Measurements from ENCODE around the gene ELFN2. TPM values are rescaled to one million over a fixed set of nuclear protein-coding genes. Genes with fewer than 3 reads are reported as not detected.
A peak's percentile ranks its signal among the peaks of the same experiment; 100 is the strongest.

Gene ELFN2
- total RNA-seq, 2 experiments from 2014 or later = 0.19 to 0.25 TPM

DNA sequence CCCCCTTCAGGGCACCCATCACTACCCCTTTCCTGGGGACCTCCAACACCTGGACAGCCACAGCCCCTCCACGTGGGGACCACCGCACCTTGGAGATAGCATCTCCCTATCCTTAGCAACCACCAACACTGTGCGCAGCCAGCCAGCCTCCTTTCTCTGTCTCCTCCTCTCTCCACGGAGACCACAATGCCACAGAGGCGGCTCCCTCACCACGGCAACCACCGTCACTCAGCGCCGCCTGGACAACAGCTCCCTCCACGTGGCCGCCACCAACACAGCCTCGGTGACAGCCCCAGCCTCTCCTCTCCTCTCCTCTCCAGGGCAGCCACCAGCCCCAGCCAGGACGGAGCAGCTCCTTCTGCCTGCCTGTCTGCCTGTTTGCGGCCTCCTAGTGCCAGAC, 10.5 kb downstream of the ELFN2 start:
- intact Hi-C loops (cut with DNase I, micrococcal nuclease) = no loop called here
- Mint-ChIP-seq H3K4me3 (no peak overlapping the region), H3K27me3 (peaks cover 47% of the 10 kb centered on the region), H3K36me3 (ENCODE audit: low read depth) (no peaks in the 10 kb centered on the region), H3K4me1 (peaks cover 26% of the 10 kb centered on the region), H3K9me3 (ENCODE audit: low read depth) (no peaks in the 10 kb centered on the region), H3K27ac (no peak overlapping the region)
- DNase-seq (peak; percentile 50), ATAC-seq (peak; percentile 59)
- POLR2A ChIA-PET = no interaction called here
- CTCF ChIA-PET = interaction anchor here (0.7 kb wide), 1 partner anchor 22 kb away, joined by 3 read pairs; no protein-coding TSS in a partner anchor

GRCh38 chr22:37416389-37416788, 10.9 kb downstream of the ELFN2 start:
- ChIA-PET CTCF (no interaction called here), POLR2A (no interaction called here)
- Mint-ChIP-seq H3K27me3 (peaks cover 44% of the 10 kb centered on the region), H3K4me3 (no peak overlapping the region), H3K27ac (no peak overlapping the region), H3K4me1 (peaks cover 26% of the 10 kb centered on the region), H3K9me3 (ENCODE audit: low read depth) (no peaks in the 10 kb centered on the region), H3K36me3 (ENCODE audit: low read depth) (no peaks in the 10 kb centered on the region)
- intact Hi-C loops (cut with DNase I, micrococcal nuclease) = no loop called here
- no peak for ATAC-seq
- DNase-seq = no peak

GRCh38 chr22:37415210-37415609, 12.1 kb downstream of the ELFN2 start:
- ChIA-PET CTCF (interaction anchor here (0.7 kb wide), 1 partner anchor 155 kb away, joined by 3 read pairs; no protein-coding TSS in a partner anchor), POLR2A (no interaction called here)
- peaks cover 33% of the 10 kb centered on the region for H3K27me3 Mint-ChIP-seq

DNA sequence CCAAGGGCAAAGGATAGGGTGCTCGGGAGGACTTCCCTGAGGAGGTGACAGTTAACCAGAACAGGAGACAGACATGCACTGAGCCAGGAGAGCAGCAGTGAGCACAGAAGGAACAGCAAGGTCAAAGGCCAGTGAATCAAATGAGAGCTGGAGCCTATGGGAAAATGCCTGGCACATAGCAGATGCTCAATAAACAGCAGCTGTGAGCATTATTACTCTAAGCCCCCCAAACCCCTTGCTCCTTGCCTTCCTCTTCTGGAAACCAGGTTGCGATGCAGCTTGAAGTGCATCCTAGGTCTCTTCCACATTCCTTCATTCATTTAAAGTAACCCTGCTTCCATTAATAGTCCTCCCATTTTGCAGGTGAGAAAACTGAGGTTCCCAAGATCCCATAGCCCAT, 13.0 kb downstream of the ELFN2 start:
- ATAC-seq (no peak), DNase-seq (no peak)
- peaks cover 28% of the 10 kb centered on the region for H3K27me3 Mint-ChIP-seq
- intact Hi-C loops (cut with DNase I, micrococcal nuclease) = no loop called here
- H3K4me1 Mint-ChIP-seq = peaks cover 20% of the 10 kb centered on the region
- ChIA-PET POLR2A (no interaction called here), CTCF (interaction anchor here (0.7 to 1.0 kb wide), 2 partner anchors 44 to 126 kb away, joined by 3 read pairs; no protein-coding TSS in a partner anchor)
- H3K9me3 Mint-ChIP-seq (ENCODE audit: low read depth) = no peaks in the 10 kb centered on the region
- no peak overlapping the region for H3K27ac Mint-ChIP-seq
- no peak overlapping the region for H3K4me3 Mint-ChIP-seq
- no peaks in the 10 kb centered on the region for H3K36me3 Mint-ChIP-seq (ENCODE audit: low read depth)

More at GRCh38 chr22:37415210-37415609, 12.1 kb downstream of the ELFN2 start:
- intact Hi-C loops (cut with DNase I, micrococcal nuclease) = no loop called here
- Mint-ChIP-seq H3K27ac (no peak overlapping the region), H3K36me3 (ENCODE audit: low read depth) (no peaks in the 10 kb centered on the region), H3K4me1 (peaks cover 24% of the 10 kb centered on the region), H3K4me3 (no peak overlapping the region), H3K9me3 (ENCODE audit: low read depth) (no peaks in the 10 kb centered on the region)
- DNase-seq (no peak), ATAC-seq (no peak)

GRCh38 chr22:37413546-37413945, 13.7 kb downstream of the ELFN2 start:
- ChIA-PET POLR2A (no interaction called here), CTCF (interaction anchor here (0.7 to 1.0 kb wide), 2 partner anchors 44 to 125 kb away, joined by 3 read pairs; no protein-coding TSS in a partner anchor)
- Mint-ChIP-seq H3K4me3 (no peak overlapping the region), H3K27me3 (peaks cover 21% of the 10 kb centered on the region), H3K27ac (no peak overlapping the region), H3K4me1 (peaks cover 17% of the 10 kb centered on the region), H3K36me3 (ENCODE audit: low read depth) (no peaks in the 10 kb centered on the region), H3K9me3 (ENCODE audit: low read depth) (no peaks in the 10 kb centered on the region)
- intact Hi-C loops (cut with DNase I, micrococcal nuclease) = no loop called here
- DNase-seq (no peak), ATAC-seq (no peak)

DNA sequence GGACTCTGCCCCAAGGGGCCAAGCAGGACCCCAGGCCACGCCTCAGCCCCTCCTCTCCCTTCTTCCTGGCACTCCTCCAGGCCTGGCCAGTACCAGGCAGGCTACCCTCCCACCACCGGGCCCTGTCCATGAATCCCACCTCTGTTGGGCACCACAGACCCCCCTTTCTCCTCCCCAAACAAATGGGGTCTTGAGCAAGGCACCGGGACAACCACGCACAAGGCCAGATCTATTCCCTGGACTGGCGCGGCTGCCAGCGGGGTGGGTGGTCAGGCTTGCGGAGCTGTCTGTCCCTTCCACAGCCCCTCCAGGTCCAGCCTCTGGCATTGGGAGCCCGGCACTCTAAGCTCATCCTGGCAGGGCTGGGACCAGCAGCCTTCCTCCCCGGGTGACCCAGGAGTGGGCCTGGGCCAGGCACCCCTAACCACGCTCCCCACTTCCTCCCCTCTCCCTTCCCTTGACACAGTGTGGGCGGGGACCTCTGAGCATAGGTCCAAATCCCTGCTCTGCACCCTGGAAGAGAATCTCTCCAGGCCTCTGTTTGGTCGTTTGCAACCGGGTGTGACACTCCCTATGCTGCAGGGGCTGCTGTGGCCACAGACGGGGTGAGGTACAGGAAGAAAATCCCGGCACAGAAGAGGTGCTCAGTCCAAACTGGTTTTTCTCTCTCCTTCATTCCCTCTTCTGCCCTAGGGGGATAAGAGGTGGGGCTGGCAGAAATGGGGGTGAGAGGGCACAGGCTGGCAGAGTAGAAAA, 14.6 kb downstream of the ELFN2 start:
- Mint-ChIP-seq H3K9me3 (ENCODE audit: low read depth) (no peaks in the 10 kb centered on the region), H3K27me3 (peaks cover 15% of the 10 kb centered on the region), H3K27ac (no peak overlapping the region), H3K36me3 (ENCODE audit: low read depth) (no peaks in the 10 kb centered on the region), H3K4me1 (peaks cover 17% of the 10 kb centered on the region), H3K4me3 (no peak overlapping the region)
- DNase-seq (no peak), ATAC-seq (no peak)
- ChIA-PET CTCF (no interaction called here), POLR2A (no interaction called here)
- intact Hi-C loops (cut with DNase I, micrococcal nuclease) = no loop called here

DNA sequence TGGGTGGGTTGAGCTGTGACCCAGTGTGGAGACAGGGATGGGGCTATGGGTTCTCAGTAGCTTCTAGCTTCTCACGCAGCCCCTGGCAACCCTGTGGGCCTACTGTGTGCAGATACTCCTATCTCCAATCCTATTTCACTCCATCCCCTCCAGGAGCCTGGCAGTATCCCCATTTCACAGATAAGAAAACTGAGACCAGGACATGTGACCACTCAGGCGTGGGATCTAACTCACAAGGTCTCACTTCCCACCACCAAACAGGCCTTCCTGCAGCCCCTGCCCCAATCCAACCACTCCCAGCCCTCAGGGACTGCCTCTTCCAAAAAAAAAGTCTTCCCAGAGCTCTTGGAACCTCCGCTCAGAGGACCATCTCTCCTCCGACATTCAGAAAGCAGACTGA, 15.6 kb downstream of the ELFN2 start:
- no peak for ATAC-seq
- DNase-seq = no peak
- Mint-ChIP-seq H3K36me3 (ENCODE audit: low read depth) (no peaks in the 10 kb centered on the region), H3K27me3 (peaks cover 10% of the 10 kb centered on the region), H3K9me3 (ENCODE audit: low read depth) (no peaks in the 10 kb centered on the region), H3K27ac (no peak overlapping the region), H3K4me1 (peaks cover 11% of the 10 kb centered on the region), H3K4me3 (no peak overlapping the region)
- POLR2A ChIA-PET = no interaction called here
- CTCF ChIA-PET = no interaction called here
- intact Hi-C loops (cut with DNase I, micrococcal nuclease) = no loop called here

DNA sequence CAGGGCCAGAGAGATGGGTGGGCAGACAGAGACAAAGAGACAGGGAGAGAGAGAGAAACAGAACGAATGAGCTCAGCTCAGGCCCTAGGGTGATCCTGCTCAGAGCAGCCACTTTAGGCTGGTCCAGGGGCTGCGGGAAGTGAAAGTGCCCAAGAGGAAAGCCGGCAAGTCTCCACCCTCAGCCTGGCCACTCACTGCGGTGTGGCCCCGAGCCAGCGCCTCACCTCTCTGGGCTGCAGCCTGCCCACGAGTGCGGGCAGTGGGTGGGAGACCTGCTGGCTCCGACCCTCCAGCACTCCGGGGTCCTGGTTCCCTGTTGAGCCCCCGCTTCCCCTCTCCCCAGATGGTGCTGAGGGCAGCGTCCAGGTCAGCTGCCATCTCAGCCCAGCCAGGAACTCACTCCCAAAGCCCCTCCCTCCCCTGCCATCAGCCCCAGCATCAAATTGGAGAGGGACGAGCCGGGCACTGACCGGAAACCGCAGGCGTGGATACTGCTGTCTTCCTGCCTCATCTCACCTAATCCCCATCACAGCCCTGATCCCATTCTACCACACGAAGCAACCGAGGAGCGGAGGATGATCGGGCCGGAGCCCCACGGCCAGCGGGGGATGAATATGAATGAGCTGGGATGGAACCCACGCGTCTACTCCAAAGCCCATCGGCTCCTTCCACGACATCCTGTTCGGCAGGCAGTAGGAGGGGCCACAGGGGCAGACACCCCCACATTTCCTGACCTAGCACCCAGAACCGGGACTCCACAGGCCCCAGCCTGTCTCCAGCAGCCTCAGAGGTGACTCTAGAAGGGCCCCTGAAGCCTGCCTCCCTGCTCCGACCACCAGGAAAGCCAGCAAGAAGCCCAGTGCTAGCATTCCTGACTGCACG, 16.9 kb downstream of the ELFN2 start:
- ATAC-seq (no peak), DNase-seq (no peak)
- CTCF ChIA-PET = interaction anchor here (1.1 kb wide), 1 partner anchor 18 kb away, joined by 3 read pairs; no protein-coding TSS in a partner anchor
- H3K9me3 Mint-ChIP-seq (ENCODE audit: low read depth) = no peaks in the 10 kb centered on the region
- intact Hi-C loops (cut with DNase I, micrococcal nuclease) = no loop called here
- peaks cover 3% of the 10 kb centered on the region for H3K27me3 Mint-ChIP-seq
- POLR2A ChIA-PET = no interaction called here
- no peak overlapping the region for H3K27ac Mint-ChIP-seq
- H3K4me1 Mint-ChIP-seq = peaks cover 5% of the 10 kb centered on the region
- no peak overlapping the region for H3K4me3 Mint-ChIP-seq
- no peaks in the 10 kb centered on the region for H3K36me3 Mint-ChIP-seq (ENCODE audit: low read depth)

GRCh38 chr22:37409459-37410050, 17.7 kb downstream of the ELFN2 start:
- Mint-ChIP-seq H3K27ac (no peak overlapping the region), H3K36me3 (ENCODE audit: low read depth) (no peaks in the 10 kb centered on the region), H3K4me1 (peaks cover 5% of the 10 kb centered on the region), H3K9me3 (ENCODE audit: low read depth) (no peaks in the 10 kb centered on the region), H3K4me3 (no peak overlapping the region), H3K27me3 (peaks cover 3% of the 10 kb centered on the region)
- no peak for DNase-seq
- POLR2A ChIA-PET = no interaction called here
- CTCF ChIA-PET = no interaction called here
- intact Hi-C loops (cut with DNase I, micrococcal nuclease) = no loop called here
- no peak for ATAC-seq

GRCh38 chr22:37409031-37409430, 18.2 kb downstream of the ELFN2 start:
- H3K9me3 Mint-ChIP-seq (ENCODE audit: low read depth) = no peaks in the 10 kb centered on the region
- peaks cover 5% of the 10 kb centered on the region for H3K4me1 Mint-ChIP-seq
- POLR2A ChIA-PET = no interaction called here
- ATAC-seq (no peak), DNase-seq (no peak)
- no peak overlapping the region for H3K27ac Mint-ChIP-seq
- no peak overlapping the region for H3K4me3 Mint-ChIP-seq
- peaks cover 2% of the 10 kb centered on the region for H3K27me3 Mint-ChIP-seq
- no peaks in the 10 kb centered on the region for H3K36me3 Mint-ChIP-seq (ENCODE audit: low read depth)
- intact Hi-C loops (cut with DNase I, micrococcal nuclease) = no loop called here
- CTCF ChIA-PET = no interaction called here

- intact Hi-C loops (cut with DNase I, micrococcal nuclease) = no loop called here
- POLR2A ChIA-PET = interaction anchor here (0.6 kb wide), 1 partner anchor 9 kb away, joined by 4 read pairs; no protein-coding TSS in a partner anchor
- no peaks in the 10 kb centered on the region for H3K9me3 Mint-ChIP-seq (ENCODE audit: low read depth)
- no peak overlapping the region for H3K4me3 Mint-ChIP-seq
- no peaks in the 10 kb centered on the region for H3K36me3 Mint-ChIP-seq (ENCODE audit: low read depth)
- ATAC-seq = no peak
- CTCF ChIA-PET = interaction anchor here (0.6 to 1.4 kb wide), 2 partner anchors 27 to 51 kb away, joined by 3 read pairs; no protein-coding TSS in a partner anchor
- no peak overlapping the region for H3K27ac Mint-ChIP-seq
- no peak for DNase-seq
- peaks cover 2% of the 10 kb centered on the region for H3K27me3 Mint-ChIP-seq
- peaks cover 5% of the 10 kb centered on the region for H3K4me1 Mint-ChIP-seq
Observed at GRCh38 chr22:37407856-37408255, 19.4 kb downstream of the ELFN2 start.
